Lung (tissue), 12 donors: ENCODE measurements around the gene KHNYN. TPM values are rescaled to one million over a fixed set of nuclear protein-coding genes. Genes with fewer than 3 reads are reported as not detected.

Experiments used
- ATAC-seq: fragments of 200-7000 bp; cut with Tn5 transposase; one replicate; pipeline ENCODE4 v1.9.1; 2020; ENCODE audit warnings: moderate number of reproducible peaks; ENCODE audit not compliant: insufficient read depth, low FRiP score
- DNase-seq, 3 donors: peaks; one replicate each; pipeline ENCODE4 v3.0.0-alpha.2; 2013 to 2017
- H3K27ac ChIP-seq, 2 donors: one replicate each; pipeline ENCODE4 v1.5.1; 2013; ENCODE audit warnings: mild to moderate bottlenecking in 2 of 2, moderate library complexity in 2 of 2, control low read depth in 1 of 2, inconsistent platforms in 1 of 2, low read depth in 1 of 2, low read length in 1 of 2
- H3K27me3 ChIP-seq, 3 donors: one replicate each; pipeline ENCODE4 v1.5.1; 2013; ENCODE audit warnings: low read length in 2 of 3; ENCODE audit not compliant: control insufficient read depth in 3 of 3, insufficient read depth in 3 of 3
- H3K36me3 ChIP-seq, 4 donors: one replicate each; pipeline ENCODE4 v1.5.1; 2013; ENCODE audit warnings: low read length in 4 of 4, mild to moderate bottlenecking in 1 of 4, moderate library complexity in 1 of 4; ENCODE audit not compliant: control insufficient read depth in 4 of 4, insufficient read depth in 4 of 4
- H3K4me1 ChIP-seq, 5 donors: one replicate each; pipeline ENCODE4 v1.5.1; 2013; ENCODE audit warnings: low read length in 5 of 5, mild to moderate bottlenecking in 2 of 5, moderate library complexity in 1 of 5; ENCODE audit not compliant: control insufficient read depth in 5 of 5, insufficient read depth in 5 of 5
- H3K4me3 ChIP-seq: one replicate; pipeline ENCODE4 v1.5.1; 2013; ENCODE audit warnings: mild to moderate bottlenecking, control low read depth, moderate library complexity
- H3K9ac ChIP-seq, 2 donors: one replicate each; pipeline ENCODE4 v1.5.1; 2013; ENCODE audit warnings: low read length in 2 of 2, control low read depth in 1 of 2; ENCODE audit not compliant: insufficient read depth in 1 of 2
- H3K9me3 ChIP-seq, 4 donors: one replicate each; pipeline ENCODE4 v1.5.1; 2013; ENCODE audit warnings: low read length in 3 of 4, mild to moderate bottlenecking in 1 of 4, moderate library complexity in 1 of 4; ENCODE audit not compliant: control insufficient read depth in 4 of 4, insufficient read depth in 3 of 4
- CTCF ChIP-seq: IDR thresholded peaks from 2 replicates; pipeline ENCODE4 v1.5.1; 2012; ENCODE audit warnings: mild to moderate bottlenecking; ENCODE audit errors: control extremely low read depth, extremely low read depth
- WGBS, 2 donors: extraction: QIAGEN DNeasy Blood & Tissue Kit; methylation state at CpG; one replicate each; pipeline ENCODE4 v1.1.7; 2013; 5-methylcytosine and 5-hydroxymethylcytosine counted together
- polyA plus RNA-seq, 2 donors: library from polyadenylated mRNA; stranded (reverse); fragments of 200-250 nt; gene quantifications; one replicate each; pipeline ENCODE4 v1.2.1, GENCODE V29; 2013
- total RNA-seq, 2 donors: library from RNA; depleted of rRNA in 1 of 2; stranded (reverse); fragments of >200 nt in 1 of 2; gene quantifications; one replicate each; pipeline ENCODE4 v1.2.1, GENCODE V29; 2014 to 2021
- donor health status: control.
- donor health status: control.
- donor health status: Bipolar disorder and iron deficiency.
- donor health status: healthy.
- donor health status: DM: yes; HTN: yes; CAD: no.

The KHNYN gene
- total and polyA plus RNA-seq, 4 donors: 27.0 to 60.2 (median 41.1) TPM

DNA sequence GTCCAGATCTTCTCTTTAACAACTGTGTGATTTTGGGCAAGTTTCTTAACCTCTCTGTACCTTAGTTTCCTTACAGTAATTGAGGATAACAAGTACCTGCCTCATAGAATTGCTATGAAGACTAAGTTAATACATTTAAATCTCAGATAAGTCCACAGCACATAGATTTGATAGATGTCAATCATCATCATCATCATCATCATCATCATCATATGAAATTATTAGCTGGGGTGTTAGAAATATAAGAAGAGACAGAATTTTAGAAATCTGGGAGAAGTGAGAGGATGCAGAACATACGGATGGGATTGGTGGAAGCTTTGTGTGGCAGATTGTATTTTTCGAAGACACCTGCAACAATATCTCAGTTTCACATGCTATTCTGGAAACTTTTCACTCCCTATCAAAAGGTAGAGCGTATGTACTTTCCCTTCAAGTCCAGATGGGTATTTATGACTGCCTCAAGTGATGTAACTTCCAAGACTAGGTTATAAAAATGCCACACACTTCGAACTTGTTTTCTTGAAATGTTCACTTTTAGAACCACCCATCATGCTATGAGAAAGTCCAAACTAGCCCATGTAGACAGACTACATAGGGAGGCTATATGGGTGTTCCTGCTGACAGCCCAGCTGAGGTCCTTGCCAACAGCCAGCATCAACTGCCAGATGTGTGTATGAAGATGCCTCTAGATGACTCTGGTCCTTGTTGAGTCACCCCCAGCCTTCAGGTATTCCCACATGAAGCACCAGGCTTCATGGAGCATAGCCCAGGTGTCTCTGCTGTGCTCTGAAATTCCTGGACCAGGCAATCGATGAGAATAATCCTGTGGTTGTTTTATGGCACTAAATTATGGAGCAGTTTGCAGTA, 33.5 kb downstream of the KHNYN start:
- no peak for ATAC-seq
- no peaks in the 10 kb centered on the region for H3K27me3 ChIP-seq
- no peak overlapping the region for H3K4me3 ChIP-seq
- no peak overlapping the region for H3K27ac ChIP-seq
- no peak for TF ChIP-seq CTCF
- H3K9me3 ChIP-seq: no peaks in the 10 kb centered on the region
- peaks cover 0 to 1% (median 0%) of the 10 kb centered on the region in 5 donors for H3K4me1 ChIP-seq
- DNase-seq: no peak
- H3K9ac ChIP-seq: no peak overlapping the region
- no peaks in the 10 kb centered on the region for H3K36me3 ChIP-seq
- WGBS, 2 donors: 61 to 89% methylated on average over 3 to 5 of the region's 5 CpGs

DNA sequence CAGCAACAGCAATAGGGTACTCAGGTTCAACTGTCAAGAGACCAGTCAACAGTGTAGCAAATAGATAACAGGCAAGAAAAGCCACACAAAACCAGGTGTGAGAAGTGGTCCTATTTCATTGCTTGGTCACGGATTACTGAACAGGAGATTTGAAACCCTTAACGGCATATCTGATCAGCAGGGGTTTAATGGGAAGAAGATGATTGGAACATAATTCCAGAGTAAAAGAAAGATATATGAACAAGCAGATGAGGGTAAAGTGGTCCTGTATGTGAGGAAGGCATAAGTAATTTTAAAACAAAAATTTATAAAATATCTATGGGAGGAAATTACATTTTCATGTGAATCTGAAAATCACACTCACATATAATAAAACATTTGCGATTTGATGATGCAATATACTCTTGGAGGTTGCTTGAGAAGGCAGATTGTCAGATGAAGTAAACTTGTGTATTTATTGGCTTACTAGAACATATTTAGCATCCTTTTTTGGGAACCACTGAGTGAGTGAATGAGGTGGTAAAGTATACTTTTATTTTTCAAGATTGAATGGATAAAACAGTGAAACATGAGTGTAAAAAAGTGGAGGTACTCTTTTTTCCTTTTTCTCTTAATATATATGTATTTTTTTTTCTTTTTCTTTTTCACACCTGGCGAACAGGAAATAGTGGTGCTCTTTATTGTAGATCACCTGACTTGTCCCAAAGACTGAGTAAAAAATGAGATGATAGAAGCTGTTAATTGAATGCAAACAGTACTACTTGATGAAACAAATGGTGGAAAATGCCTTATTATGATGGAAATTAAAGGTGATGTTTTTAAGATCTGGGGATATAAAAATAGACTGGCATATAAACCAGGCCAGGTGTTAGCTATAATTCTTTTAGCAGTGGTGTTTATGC, 34.4 kb downstream of the KHNYN start:
- no peak overlapping the region for H3K9ac ChIP-seq
- ATAC-seq: no peak
- TF ChIP-seq CTCF: no peak
- DNase-seq: no peak
- H3K36me3 ChIP-seq: no peaks in the 10 kb centered on the region
- H3K4me1 ChIP-seq: peaks cover 0 to 1% (median 0%) of the 10 kb centered on the region in 5 donors
- H3K27ac ChIP-seq: no peak overlapping the region
- WGBS, 2 donors: 69 to 95% methylated on average over 4 of the region's 4 CpGs
- no peaks in the 10 kb centered on the region for H3K9me3 ChIP-seq
- no peaks in the 10 kb centered on the region for H3K27me3 ChIP-seq
- H3K4me3 ChIP-seq: no peak overlapping the region

DNA sequence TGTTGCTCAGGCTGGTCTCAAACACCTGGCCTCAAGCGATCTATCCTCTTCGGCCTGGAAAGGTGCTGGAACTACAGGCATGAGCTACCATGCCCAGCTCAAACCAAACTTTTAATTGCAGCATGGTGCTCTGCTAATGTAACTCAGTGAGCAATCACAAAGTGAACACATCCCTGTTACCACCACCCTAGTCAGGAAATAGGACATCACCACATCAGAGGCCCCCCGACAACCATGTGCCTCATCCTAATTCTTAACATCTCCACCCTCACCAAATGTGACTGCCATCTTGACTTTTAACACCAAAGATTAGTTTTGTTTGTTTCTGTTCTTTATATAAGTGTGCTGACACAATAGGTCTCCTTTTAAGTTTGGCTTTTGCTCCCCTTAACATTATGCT, 35.6 kb downstream of the KHNYN start:
- DNase-seq (no peak), ATAC-seq (no peak)
- H3K4me3 ChIP-seq: no peak overlapping the region
- WGBS, 2 donors: 96 to 100% methylated on average over 3 of the region's 3 CpGs
- no peak overlapping the region for H3K27ac ChIP-seq
- no peak overlapping the region for H3K9ac ChIP-seq
- H3K27me3 ChIP-seq: no peaks in the 10 kb centered on the region
- H3K9me3 ChIP-seq: no peaks in the 10 kb centered on the region
- H3K36me3 ChIP-seq: no peaks in the 10 kb centered on the region
- H3K4me1 ChIP-seq: peaks cover 0 to 1% (median 0%) of the 10 kb centered on the region in 5 donors
- no peak for TF ChIP-seq CTCF
